UCSD-AML1 (cell line): ENCODE results near the gene GNAI3.

Source experiments
- DNase-seq: peaks from one replicate; lab custom pipeline; 2025; ENCODE audit not compliant: unreplicated experiment; lab: John Stamatoyannopoulos, UW

The GNAI3 gene

DNA sequence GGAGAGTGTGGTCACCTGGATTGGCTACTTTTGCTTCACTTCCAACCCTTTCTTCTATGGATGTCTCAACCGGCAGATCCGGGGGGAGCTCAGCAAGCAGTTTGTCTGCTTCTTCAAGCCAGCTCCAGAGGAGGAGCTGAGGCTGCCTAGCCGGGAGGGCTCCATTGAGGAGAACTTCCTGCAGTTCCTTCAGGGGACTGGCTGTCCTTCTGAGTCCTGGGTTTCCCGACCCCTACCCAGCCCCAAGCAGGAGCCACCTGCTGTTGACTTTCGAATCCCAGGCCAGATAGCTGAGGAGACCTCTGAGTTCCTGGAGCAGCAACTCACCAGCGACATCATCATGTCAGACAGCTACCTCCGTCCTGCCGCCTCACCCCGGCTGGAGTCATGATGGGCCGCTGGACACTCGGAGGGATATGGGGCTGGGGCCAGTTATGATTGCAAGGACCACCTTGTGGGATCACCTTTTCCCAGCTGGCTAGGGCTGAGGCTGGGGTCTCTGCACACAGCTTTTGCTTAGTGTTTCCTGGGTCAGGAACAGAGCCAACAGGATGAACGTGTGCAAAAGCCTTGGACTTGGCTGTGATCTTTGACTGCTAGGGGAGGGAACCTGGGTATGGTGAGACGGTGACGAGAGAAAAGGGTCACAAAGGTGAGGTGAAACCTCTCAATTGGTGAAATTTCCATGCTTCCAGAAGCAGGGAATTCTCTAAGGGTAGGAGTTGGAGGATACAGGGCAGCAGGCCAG, 4.3 kb upstream of the GNAI3 start:
- DNase-seq, result no peak

GRCh38 chr1:109546311-109547109, 1.9 kb upstream of the GNAI3 start:
- DNase-seq, result peak; percentile 76

- no peak for DNase-seq
Observed at GRCh38 chr1:109547463-109548320, 723 bp upstream of the GNAI3 start.

DNA sequence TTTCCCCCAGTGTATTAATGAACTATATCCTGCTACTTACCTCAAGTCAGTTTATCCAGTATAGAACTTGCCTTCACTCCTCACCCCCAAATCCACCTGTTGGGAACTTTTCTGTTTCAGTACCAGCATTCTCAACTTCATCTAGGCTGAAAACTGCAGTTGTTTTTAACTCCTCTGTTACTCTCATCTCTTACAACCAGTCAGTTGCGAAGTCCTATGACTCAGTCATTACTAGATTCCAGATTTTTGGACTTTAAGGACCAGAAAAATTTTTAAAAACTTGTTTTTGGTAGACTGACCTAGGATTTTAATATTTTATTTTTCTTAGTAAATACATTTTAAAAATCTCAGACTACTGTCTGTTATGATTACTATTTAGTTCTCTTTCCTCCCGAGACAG, 8.1 kb downstream of the GNAI3 start:
- no peak for DNase-seq

DNA sequence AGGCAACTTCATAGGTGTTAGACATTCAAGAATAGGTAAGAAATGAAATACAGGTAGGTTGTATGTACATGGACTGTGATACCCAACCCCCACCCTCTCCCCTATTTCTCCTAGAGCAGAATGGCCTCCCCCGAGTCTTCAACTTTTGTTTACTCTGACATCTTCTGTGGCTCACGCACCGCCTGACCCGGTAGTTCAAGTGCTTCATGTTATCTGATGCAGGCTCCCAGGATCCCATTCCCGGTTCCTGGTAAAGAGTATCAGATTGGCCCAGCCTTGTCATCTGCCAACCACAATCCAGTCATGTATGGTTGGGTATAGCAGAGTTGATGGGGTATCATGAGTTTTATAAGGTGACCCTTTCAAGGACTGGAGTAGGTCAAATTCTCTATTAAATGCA, 9.1 kb downstream of the GNAI3 start:
- DNase-seq, result no peak

DNA sequence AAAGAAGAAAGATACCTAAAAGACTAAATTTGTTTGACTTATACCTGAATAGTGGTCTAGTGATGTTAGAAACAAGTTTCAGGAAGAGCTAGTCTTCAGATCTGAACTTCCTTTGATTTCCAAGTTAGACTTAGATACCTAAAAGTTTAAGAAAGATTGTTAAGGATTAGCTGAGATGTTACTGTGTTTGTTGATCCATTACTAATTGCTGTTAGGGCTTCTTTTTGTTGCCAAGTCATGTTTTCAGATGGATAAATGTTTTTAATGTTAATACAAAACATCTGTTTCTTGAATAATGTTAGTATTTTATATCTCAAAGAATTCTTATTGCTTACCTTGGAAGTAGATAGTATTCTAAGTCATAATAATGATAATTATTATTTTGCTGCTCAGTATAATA, 11.6 kb downstream of the GNAI3 start:
- DNase-seq, result no peak

- no peak for DNase-seq
Observed at GRCh38 chr1:109564194-109564878, 15.9 kb downstream of the GNAI3 start.

GRCh38 chr1:109565241-109565640, 16.8 kb downstream of the GNAI3 start:
- no peak for DNase-seq

DNA sequence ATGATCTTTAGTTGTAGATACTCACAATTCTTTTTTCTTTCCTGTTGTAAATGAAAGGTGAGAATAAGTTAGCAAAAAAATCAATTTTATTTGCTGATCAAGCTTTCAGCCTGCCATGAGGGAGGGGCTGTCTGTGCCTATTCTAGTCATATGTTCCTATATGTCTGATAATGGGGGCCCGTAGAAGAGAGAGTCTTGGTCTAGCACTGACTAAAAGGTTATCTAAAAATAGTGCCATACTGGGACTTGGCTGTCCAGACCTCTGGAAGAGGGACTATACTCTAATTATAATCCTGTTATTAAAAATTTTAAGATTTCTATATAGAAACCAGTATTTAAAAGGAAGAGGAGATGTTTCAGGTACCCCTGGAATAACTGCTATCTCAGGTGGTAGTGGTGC, 18.6 kb downstream of the GNAI3 start:
- no peak for DNase-seq

- no peak for DNase-seq
Observed at GRCh38 chr1:109567877-109568672, 19.7 kb downstream of the GNAI3 start.

- no peak for DNase-seq
Observed at GRCh38 chr1:109569323-109569722, 20.9 kb downstream of the GNAI3 start.

GRCh38 chr1:109570414-109570813, 22.0 kb downstream of the GNAI3 start:
- no peak for DNase-seq

- DNase-seq, result no peak
Observed at GRCh38 chr1:109573785-109574184, 25.4 kb downstream of the GNAI3 start.

DNA sequence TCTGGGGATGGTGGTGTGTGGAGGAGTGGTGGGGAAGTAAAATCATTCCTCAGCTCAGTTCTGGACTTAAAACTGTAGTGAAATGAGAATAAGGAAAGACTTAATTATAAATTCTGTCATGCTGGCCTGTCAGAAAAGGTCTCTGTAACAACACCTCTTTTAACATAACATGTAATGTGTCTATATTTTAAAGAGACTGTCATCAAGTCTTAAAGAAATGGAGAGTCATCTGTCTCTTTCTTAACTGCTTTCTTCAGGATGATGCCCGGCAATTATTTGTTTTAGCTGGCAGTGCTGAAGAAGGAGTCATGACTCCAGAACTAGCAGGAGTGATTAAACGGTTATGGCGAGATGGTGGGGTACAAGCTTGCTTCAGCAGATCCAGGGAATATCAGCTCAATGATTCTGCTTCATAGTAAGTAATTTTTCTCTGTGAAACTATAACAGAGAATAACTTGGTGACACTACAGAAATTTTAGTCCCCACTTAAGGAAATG, 30.6 kb downstream of the GNAI3 start:
- DNase-seq, result no peak

- DNase-seq, result no peak
Observed at GRCh38 chr1:109579491-109579890, 31.1 kb downstream of the GNAI3 start.

DNA sequence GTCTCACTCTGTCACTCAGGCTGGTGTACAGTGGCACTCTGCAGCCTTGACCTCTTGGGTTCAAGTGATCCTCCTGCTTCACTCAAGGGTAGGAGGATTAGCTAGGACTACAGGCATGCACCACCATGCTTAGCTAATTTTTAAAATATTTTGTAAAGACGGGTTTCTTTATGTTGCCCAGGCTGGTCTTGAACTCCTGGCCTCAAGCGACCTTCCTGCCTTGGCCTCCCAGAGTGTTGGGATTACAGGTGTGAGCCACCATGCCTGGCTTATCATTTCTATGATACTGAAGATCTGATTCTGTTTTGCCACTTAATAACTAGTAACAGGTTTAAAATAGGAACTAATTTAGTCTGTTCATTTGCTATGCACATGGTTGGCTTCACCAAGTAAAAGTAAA, 33.6 kb downstream of the GNAI3 start:
- DNase-seq, result no peak

- DNase-seq, result no peak
Observed at GRCh38 chr1:109584766-109585165, 36.4 kb downstream of the GNAI3 start.

DNA sequence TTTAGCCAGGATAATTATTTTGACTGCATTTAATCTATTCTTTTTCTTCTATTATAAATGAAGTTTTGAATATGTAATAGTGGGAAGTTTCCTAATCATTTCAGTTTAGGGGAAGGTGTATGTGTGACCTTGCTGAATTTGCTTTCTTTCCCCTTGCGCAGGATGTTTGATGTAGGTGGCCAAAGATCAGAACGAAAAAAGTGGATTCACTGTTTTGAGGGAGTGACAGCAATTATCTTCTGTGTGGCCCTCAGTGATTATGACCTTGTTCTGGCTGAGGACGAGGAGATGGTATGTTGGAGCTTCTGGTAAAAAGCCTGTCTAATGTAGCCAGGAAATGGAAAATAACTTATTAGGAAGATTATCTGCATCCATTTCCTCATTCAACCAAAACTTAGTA, 37.6 kb downstream of the GNAI3 start:
- no peak for DNase-seq

DNA sequence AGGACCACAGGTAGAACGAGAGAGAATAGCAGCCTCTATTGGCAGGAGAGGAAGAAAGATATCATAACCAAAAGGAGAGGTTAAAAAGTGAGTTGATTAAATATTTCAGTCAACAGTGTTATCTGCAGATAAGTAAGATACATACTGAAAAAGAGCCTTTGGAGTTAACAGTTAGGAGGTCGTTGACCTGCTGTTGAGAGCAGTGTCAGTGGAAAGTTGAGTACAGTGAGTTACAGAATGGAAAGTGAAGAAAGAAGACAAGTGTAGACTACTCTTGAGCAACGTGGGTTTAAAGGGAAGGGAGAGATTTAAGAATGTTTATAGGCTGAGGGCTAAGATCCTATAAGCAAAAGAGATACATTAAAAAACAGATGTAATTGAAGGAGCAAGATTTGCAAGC, 40.8 kb downstream of the GNAI3 start:
- no peak for DNase-seq

GRCh38 chr1:109589679-109590078, 41.3 kb downstream of the GNAI3 start:
- DNase-seq, result no peak
